Liver (tissue), 9 donors: ENCODE results near the gene MAPK1. TPM values are rescaled to one million over a fixed set of nuclear protein-coding genes. Genes with fewer than 3 reads are reported as not detected.

Source experiments
- DNase-seq: peaks from one replicate; pipeline ENCODE4 v3.0.0-alpha.2; 2017; ENCODE audit warnings: low spot score
- H3K27ac ChIP-seq, 2 donors: one replicate each; pipeline ENCODE4 v1.7.0; 2013; ENCODE audit warnings: inconsistent platforms in 2 of 2, low read length in 2 of 2, control low read depth in 1 of 2, low read depth in 1 of 2, mild to moderate bottlenecking in 1 of 2
- H3K27me3 ChIP-seq, 4 donors: one replicate each; pipeline versions ENCODE4 v1.6.1 to v1.7.0; 2013; ENCODE audit warnings: low read length in 3 of 4, inconsistent platforms in 1 of 4, mild to moderate bottlenecking in 1 of 4, moderate library complexity in 1 of 4; ENCODE audit not compliant: control insufficient read depth in 4 of 4, insufficient read depth in 4 of 4
- H3K36me3 ChIP-seq, 4 donors: one replicate each; pipeline versions ENCODE4 v1.6.1 to v1.7.0; 2013; ENCODE audit warnings: low read length in 3 of 4, mild to moderate bottlenecking in 3 of 4, low read depth in 1 of 4, moderate library complexity in 1 of 4; ENCODE audit not compliant: control insufficient read depth in 4 of 4, insufficient read depth in 3 of 4
- H3K4me1 ChIP-seq, 4 donors: one replicate each; pipeline versions ENCODE4 v1.6.1 to v1.7.0; 2013; ENCODE audit warnings: low read length in 3 of 4, mild to moderate bottlenecking in 3 of 4, moderate library complexity in 1 of 4; ENCODE audit not compliant: control insufficient read depth in 4 of 4, insufficient read depth in 4 of 4
- H3K4me3 ChIP-seq, 3 donors: one replicate each; pipeline versions ENCODE4 v1.6.1 to v1.7.0; 2013; ENCODE audit warnings: low read length in 3 of 3, control low read depth in 1 of 3, low read depth in 1 of 3, mild to moderate bottlenecking in 1 of 3
- H3K9ac ChIP-seq, 2 donors: one replicate each; pipeline ENCODE4 v1.7.0; 2013; ENCODE audit warnings: low read length in 2 of 2, mild to moderate bottlenecking in 2 of 2, moderate library complexity in 2 of 2, control low read depth in 1 of 2, low read depth in 1 of 2
- H3K9me3 ChIP-seq, 4 donors: one replicate each; pipeline versions ENCODE4 v1.6.1 to v1.7.0; 2013; ENCODE audit warnings: low read length in 3 of 4; ENCODE audit not compliant: control insufficient read depth in 4 of 4
- ATF3 ChIP-seq: IDR thresholded peaks from 2 replicates; pipeline ENCODE4 v1.6.1; 2016; ENCODE audit warnings: antibody characterized with exemption
- CTCF ChIP-seq: fragments of 150-350 bp; IDR thresholded peaks from 2 replicates; pipeline ENCODE4 v1.5.1; 2017; ENCODE audit warnings: improper control_type of control experiment, low read depth, low read length; ENCODE audit not compliant: missing input control
- EGR1 ChIP-seq, 2 donors: IDR thresholded peaks; 2 replicates each; pipeline ENCODE4 v1.6.1; 2016 to 2018; ENCODE audit warnings: antibody characterized with exemption in 2 of 2, low read depth in 2 of 2
- FOXA1 ChIP-seq: IDR thresholded peaks from 2 replicates; pipeline ENCODE4 v1.6.1; 2016; ENCODE audit warnings: antibody characterized with exemption
- FOXA2 ChIP-seq: IDR thresholded peaks from 2 replicates; pipeline ENCODE4 v1.6.1; 2016; ENCODE audit warnings: antibody characterized with exemption
- GABPA ChIP-seq, 2 donors: IDR thresholded peaks in 1 of 2; conservative IDR thresholded peaks in 1 of 2; 2 replicates each; pipeline ENCODE4 v1.6.1; 2016; ENCODE audit warnings: antibody characterized with exemption in 2 of 2, mild to moderate bottlenecking in 1 of 2, moderate library complexity in 1 of 2
- HNF4A ChIP-seq, 2 donors: conservative IDR thresholded peaks; 2 replicates each; pipeline ENCODE4 v1.6.1; 2016; ENCODE audit warnings: antibody characterized with exemption in 2 of 2, mild to moderate bottlenecking in 2 of 2
- HNF4G ChIP-seq: IDR thresholded peaks from 2 replicates; pipeline ENCODE4 v1.6.1; 2016; ENCODE audit warnings: antibody characterized with exemption
- JUND ChIP-seq, 2 donors: IDR thresholded peaks; 2 replicates each; pipeline ENCODE4 v1.6.1; 2016; ENCODE audit warnings: antibody characterized with exemption in 2 of 2
- MAX ChIP-seq: IDR thresholded peaks from 2 replicates; pipeline ENCODE4 v1.6.1; 2016; ENCODE audit warnings: antibody characterized with exemption
- NR2F2 ChIP-seq: IDR thresholded peaks from 2 replicates; pipeline ENCODE4 v1.6.1; 2016; ENCODE audit warnings: antibody characterized with exemption
- RAD21 ChIP-seq, 2 donors: IDR thresholded peaks; 2 replicates each; pipeline ENCODE4 v1.6.1; 2016; ENCODE audit warnings: antibody characterized with exemption in 2 of 2, mild to moderate bottlenecking in 2 of 2
- REST ChIP-seq: IDR thresholded peaks from 2 replicates; pipeline ENCODE4 v1.6.1; 2016; ENCODE audit warnings: antibody characterized with exemption, mild to moderate bottlenecking
- RXRA ChIP-seq, 2 donors: IDR thresholded peaks; 2 replicates each; pipeline ENCODE4 v1.6.1; 2017 to 2018; ENCODE audit warnings: antibody characterized with exemption in 2 of 2, mild to moderate bottlenecking in 1 of 2
- SP1 ChIP-seq: IDR thresholded peaks from 2 replicates; pipeline ENCODE4 v1.6.1; 2018; ENCODE audit warnings: antibody characterized with exemption, mild to moderate bottlenecking
- TAF1 ChIP-seq: conservative IDR thresholded peaks from 2 replicates; pipeline ENCODE4 v1.6.1; 2016; ENCODE audit warnings: antibody characterized with exemption, mild to moderate bottlenecking
- YY1 ChIP-seq: IDR thresholded peaks from 2 replicates; pipeline ENCODE4 v1.6.1; 2016; ENCODE audit warnings: antibody characterized with exemption, mild to moderate bottlenecking
- ZBTB33 ChIP-seq: IDR thresholded peaks from 2 replicates; pipeline ENCODE4 v1.6.1; 2016; ENCODE audit warnings: antibody characterized with exemption
- WGBS: extraction: QIAGEN DNeasy Blood & Tissue Kit; methylation state at CpG from one replicate; pipeline ENCODE4 v1.1.7; 2013; 5-methylcytosine and 5-hydroxymethylcytosine counted together
- polyA plus RNA-seq, 2 donors: library from polyadenylated mRNA; stranded (reverse) in 1 of 2; unstranded in 1 of 2; fragments of 200-250 nt in 1 of 2; fragments of >200 nt in 1 of 2; fragmentation: Nextera tagmentation in 1 of 2; extraction: Ambion mirVana in 1 of 2; gene quantifications; one replicate each; pipeline versions ENCODE4 v1.2.1 to v1.2.3, GENCODE V29; 2013 to 2015
- total RNA-seq, 2 donors: library from RNA; depleted of rRNA; stranded (reverse); fragments of >200 nt; gene quantifications; one replicate each; pipeline ENCODE4 v1.2.3, GENCODE V29; 2014
- donor health status: healthy.
- donor health status: healthy.
- donor health status: healthy.
- donor health status: healthy.
- donor health status: healthy.

Gene MAPK1
- total and polyA plus RNA-seq, 4 donors: 8.3 to 31.8 (median 22.8) TPM

GRCh38 chr22:21855676-21856075 lies 11.8 kb downstream of the MAPK1 start:
- Histone ChIP-seq H3K4me3 (no peak overlapping the region), H3K9me3 (no peaks in the 10 kb centered on the region), H3K36me3 (no peaks in the 10 kb centered on the region), H3K4me1 (peaks cover 4 to 22% (median 15%) of the 10 kb centered on the region in 4 donors), H3K27me3 (no peaks in the 10 kb centered on the region), H3K27ac (no peak overlapping the region), H3K9ac (no peak overlapping the region)
- DNase-seq: no peak
- no peak for TF ChIP-seq SP1
- no peak for TF ChIP-seq ZBTB33
- no peak for TF ChIP-seq GABPA (IDR thresholded peaks at IDR 0.05 in 1 of 2, conservative IDR thresholded peaks at IDR 0.05 in 1 of 2)
- no peak for TF ChIP-seq REST
- TF ChIP-seq TAF1: no peak
- no peak for TF ChIP-seq EGR1 (IDR thresholded peaks at IDR 0.05; ENCODE audit: low read depth in 2 of 2)
- no peak for TF ChIP-seq HNF4G
- TF ChIP-seq JUND (IDR thresholded peaks at IDR 0.05): no peak
- no peak for TF ChIP-seq MAX
- no peak for TF ChIP-seq FOXA2
- TF ChIP-seq FOXA1: no peak
- no peak for TF ChIP-seq RAD21 (IDR thresholded peaks at IDR 0.05)
- no peak for TF ChIP-seq HNF4A (conservative IDR thresholded peaks at IDR 0.05)
- TF ChIP-seq RXRA (IDR thresholded peaks at IDR 0.05): no peak
- no peak for TF ChIP-seq YY1
- TF ChIP-seq NR2F2: no peak
- TF ChIP-seq ATF3: no peak
- WGBS: 85% methylated on average over 6 of the region's 6 CpGs

GRCh38 chr22:21850660-21851059 lies 16.8 kb downstream of the MAPK1 start:
- DNase-seq: no peak
- no peaks in the 10 kb centered on the region for H3K36me3 ChIP-seq
- H3K27me3 ChIP-seq: no peaks in the 10 kb centered on the region
- peaks cover 0 to 9% (median 2%) of the 10 kb centered on the region in 4 donors for H3K4me1 ChIP-seq
- H3K9me3 ChIP-seq: no peaks in the 10 kb centered on the region
- no peak overlapping the region for H3K4me3 ChIP-seq
- H3K9ac ChIP-seq: no peak overlapping the region
- H3K27ac ChIP-seq: no peak overlapping the region
- no peak for TF ChIP-seq JUND (IDR thresholded peaks at IDR 0.05)
- TF ChIP-seq YY1: no peak
- no peak for TF ChIP-seq RAD21 (IDR thresholded peaks at IDR 0.05)
- no peak for TF ChIP-seq REST
- TF ChIP-seq FOXA1: no peak
- no peak for TF ChIP-seq HNF4A (conservative IDR thresholded peaks at IDR 0.05)
- no peak for TF ChIP-seq CTCF
- TF ChIP-seq SP1: no peak
- no peak for TF ChIP-seq EGR1 (IDR thresholded peaks at IDR 0.05; ENCODE audit: low read depth in 2 of 2)
- no peak for TF ChIP-seq FOXA2
- TF ChIP-seq MAX: no peak
- TF ChIP-seq NR2F2: no peak
- TF ChIP-seq GABPA (IDR thresholded peaks at IDR 0.05 in 1 of 2, conservative IDR thresholded peaks at IDR 0.05 in 1 of 2): no peak
- no peak for TF ChIP-seq ATF3
- no peak for TF ChIP-seq RXRA (IDR thresholded peaks at IDR 0.05)
- no peak for TF ChIP-seq HNF4G
- TF ChIP-seq TAF1: no peak
